Measurements from ENCODE around the gene LTBP1.
"Not testable (repeated sequence)": the region's sequence is repeated elsewhere in the genome, so short reads cannot be mapped to it uniquely, and the experiment has no call there.

Gene LTBP1

GRCh38 chr2:33366473-33366872 is 419.7 kb downstream of the LTBP1 start:
- in situ Hi-C loops (cut with MboI; ENCODE audit: low sequenced_read_pairs): no loop called here

- in situ Hi-C loops (cut with MboI; ENCODE audit: low sequenced_read_pairs): not testable (repeated sequence)
Observed at GRCh38 chr2:33368524-33368923, 421.8 kb downstream of the LTBP1 start.

GRCh38 chr2:33369191-33369590 is 422.4 kb downstream of the LTBP1 start:
- in situ Hi-C loops (cut with MboI; ENCODE audit: low sequenced_read_pairs): no loop called here

GRCh38 chr2:33370636-33371265 is 424.0 kb downstream of the LTBP1 start:
- in situ Hi-C loops (cut with MboI; ENCODE audit: low sequenced_read_pairs): no loop called here

- in situ Hi-C loops (cut with MboI; ENCODE audit: low sequenced_read_pairs): no loop called here
Observed at GRCh38 chr2:33371304-33372090, 424.7 kb downstream of the LTBP1 start.

- in situ Hi-C loops (cut with MboI; ENCODE audit: low sequenced_read_pairs): no loop called here
Observed at GRCh38 chr2:33372940-33373553, 426.3 kb downstream of the LTBP1 start.

GRCh38 chr2:33373986-33374385 is 427.2 kb downstream of the LTBP1 start:
- in situ Hi-C loops (cut with MboI; ENCODE audit: low sequenced_read_pairs): no loop called here

- in situ Hi-C loops (cut with MboI; ENCODE audit: low sequenced_read_pairs): no loop called here
Observed at GRCh38 chr2:33375054-33375453, 428.3 kb downstream of the LTBP1 start.

GRCh38 chr2:33377048-33377447 is 430.3 kb downstream of the LTBP1 start:
- in situ Hi-C loops (cut with MboI; ENCODE audit: low sequenced_read_pairs): no loop called here

GRCh38 chr2:33378556-33379210 is 431.9 kb downstream of the LTBP1 start:
- in situ Hi-C loops (cut with MboI; ENCODE audit: low sequenced_read_pairs): no loop called here

- in situ Hi-C loops (cut with MboI; ENCODE audit: low sequenced_read_pairs): no loop called here
Observed at GRCh38 chr2:33380001-33380609, 433.4 kb downstream of the LTBP1 start.

- in situ Hi-C loops (cut with MboI; ENCODE audit: low sequenced_read_pairs): no loop called here
Observed at GRCh38 chr2:33380719-33381118, 434.0 kb downstream of the LTBP1 start.

GRCh38 chr2:33381301-33381858 is 434.6 kb downstream of the LTBP1 start:
- in situ Hi-C loops (cut with MboI; ENCODE audit: low sequenced_read_pairs): no loop called here

- in situ Hi-C loops (cut with MboI; ENCODE audit: low sequenced_read_pairs): no loop called here
Observed at GRCh38 chr2:33383855-33384598, 437.3 kb downstream of the LTBP1 start.

GRCh38 chr2:33384599-33384961 is 437.8 kb downstream of the LTBP1 start:
- in situ Hi-C loops (cut with MboI; ENCODE audit: low sequenced_read_pairs): no loop called here

- in situ Hi-C loops (cut with MboI; ENCODE audit: low sequenced_read_pairs): no loop called here
Observed at GRCh38 chr2:33388996-33389395, 442.2 kb downstream of the LTBP1 start.

- in situ Hi-C loops (cut with MboI; ENCODE audit: low sequenced_read_pairs): not testable (repeated sequence)
Observed at GRCh38 chr2:33389695-33390094, 442.9 kb downstream of the LTBP1 start.

GRCh38 chr2:33391529-33392255 is 444.9 kb downstream of the LTBP1 start:
- in situ Hi-C loops (cut with MboI; ENCODE audit: low sequenced_read_pairs): no loop called here

GRCh38 chr2:33392366-33392765 is 445.6 kb downstream of the LTBP1 start:
- in situ Hi-C loops (cut with MboI; ENCODE audit: low sequenced_read_pairs): no loop called here

- in situ Hi-C loops (cut with MboI; ENCODE audit: low sequenced_read_pairs): no loop called here
Observed at GRCh38 chr2:33395034-33395433, 448.3 kb downstream of the LTBP1 start.

Measured in HL-60/S4 treated with phorbol 12-myristate 13-acetate at 8.2 ng/mL for 4 days and 3 days (cell line).